ENCODE measurements around the gene PRDM11.
A peak's percentile ranks its signal among the peaks of the same experiment; 100 is the strongest.

PRDM11 gene

DNA sequence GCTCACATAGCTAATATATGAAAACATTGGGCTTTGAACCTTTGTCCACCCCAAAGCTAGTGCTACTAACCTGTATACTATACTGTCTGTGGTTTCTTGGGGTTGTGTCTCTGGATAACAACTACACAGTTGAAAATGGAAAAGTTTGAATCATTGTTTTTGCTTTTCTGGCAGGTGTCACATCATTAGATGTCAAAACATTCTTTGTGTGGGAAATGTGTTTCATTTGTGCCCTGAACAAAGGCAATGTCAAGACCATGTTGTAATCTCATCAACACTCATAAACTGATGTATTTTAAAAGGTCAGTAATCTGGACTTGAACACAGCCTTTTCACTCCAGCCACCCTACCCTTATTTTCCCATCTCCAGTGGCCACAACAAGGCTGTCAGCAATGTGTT is 123.2 kb downstream of the PRDM11 start:
- no peak for DNase-seq

DNA sequence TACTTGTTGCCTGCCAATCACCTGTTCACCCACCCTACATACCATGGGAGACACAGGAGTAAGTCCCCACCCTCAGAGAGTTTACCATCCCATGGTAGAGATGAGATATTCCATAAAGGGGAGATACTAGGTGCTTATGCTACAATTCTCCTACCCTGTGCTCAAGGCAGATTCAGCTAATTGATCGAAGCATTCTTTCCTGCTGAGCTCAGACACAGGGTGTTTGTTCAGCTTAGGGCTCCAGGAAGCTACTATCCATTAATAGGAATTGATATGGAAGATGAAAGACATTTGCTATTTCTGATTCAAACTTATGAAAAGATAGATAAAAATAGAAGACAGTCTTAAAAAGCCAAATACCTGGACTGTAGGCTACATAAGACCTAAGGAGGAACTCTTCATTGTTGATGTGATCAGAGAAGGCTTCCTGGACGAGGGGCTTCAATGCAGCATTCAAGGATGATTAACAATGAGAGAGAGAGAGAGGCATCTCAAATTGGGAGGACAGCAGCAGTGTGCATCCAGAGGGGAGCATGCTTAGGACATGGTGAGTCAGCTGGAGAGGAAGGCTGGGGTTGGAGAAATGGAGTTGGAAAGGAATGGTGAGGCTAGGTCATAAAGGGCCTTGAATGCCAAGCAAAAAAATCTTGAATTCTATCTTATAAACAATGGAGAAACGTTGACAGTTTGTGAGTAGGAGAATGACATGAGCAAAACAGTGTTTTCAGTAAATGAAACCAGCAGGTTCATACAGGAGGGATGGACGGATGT is 124.7 kb downstream of the PRDM11 start:
- DNase-seq: no peak

DNA sequence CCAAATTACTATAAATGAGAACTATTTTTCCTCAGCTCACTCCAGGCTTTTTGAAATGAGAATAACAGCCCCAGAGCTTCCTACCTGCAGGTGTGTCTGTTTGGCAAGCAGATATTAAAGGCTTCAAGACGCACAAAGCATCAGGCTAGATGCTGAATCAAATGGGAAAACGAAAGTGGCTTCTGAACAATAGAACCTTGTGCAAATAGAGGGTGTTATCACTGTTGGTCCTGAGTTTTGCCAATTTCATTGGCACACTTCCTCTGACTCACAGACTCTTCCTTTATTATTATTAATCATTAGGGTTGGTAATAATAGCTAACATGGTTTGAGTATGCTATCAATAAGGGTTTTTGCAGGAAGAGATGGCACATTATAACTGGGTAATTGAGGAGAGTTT is 126.3 kb downstream of the PRDM11 start:
- DNase-seq: no peak

DNA sequence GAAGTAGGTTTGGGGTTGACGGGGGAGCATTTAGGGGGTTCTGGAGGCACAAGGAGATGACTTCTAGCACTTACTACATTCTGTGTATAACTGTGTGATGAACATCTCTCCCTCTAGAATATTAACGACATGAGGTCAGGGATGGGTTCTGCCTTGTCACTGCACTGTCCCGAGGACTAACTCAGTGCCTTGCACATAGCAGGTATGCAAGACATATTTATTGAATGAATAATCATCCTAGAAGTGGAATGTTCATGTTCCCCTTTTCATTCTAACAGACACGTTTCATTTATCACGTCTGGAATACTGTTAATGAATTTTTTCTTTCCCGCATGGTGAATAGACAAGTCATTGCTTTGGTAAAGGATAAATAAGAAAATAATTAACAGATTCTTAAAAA is 127.1 kb downstream of the PRDM11 start:
- no peak for DNase-seq

DNA sequence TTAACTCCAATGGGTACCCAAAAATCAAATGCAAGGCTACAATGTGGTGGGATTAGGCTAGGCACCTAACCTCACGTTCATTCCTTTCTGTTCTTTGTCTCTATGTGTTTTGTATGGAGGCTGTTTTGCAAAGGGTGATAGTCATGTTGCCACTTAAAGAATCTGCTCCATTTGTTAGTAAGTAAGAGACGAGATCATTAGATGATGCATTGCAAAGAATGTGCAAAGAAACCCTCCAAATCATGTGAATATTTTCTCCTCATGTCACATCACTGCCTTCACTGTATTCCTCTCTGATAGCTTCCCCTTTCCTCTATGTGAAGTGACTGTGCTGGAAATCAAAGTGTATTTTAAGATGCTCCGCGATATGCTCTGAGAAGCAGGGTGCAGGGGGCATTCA is 127.8 kb downstream of the PRDM11 start:
- DNase-seq: no peak

- DNase-seq: no peak
Measured at GRCh38 chr11:45275828-45276227, 129.4 kb downstream of the PRDM11 start.

- DNase-seq: no peak
Measured at GRCh38 chr11:45278714-45279113, 132.3 kb downstream of the PRDM11 start.

DNA sequence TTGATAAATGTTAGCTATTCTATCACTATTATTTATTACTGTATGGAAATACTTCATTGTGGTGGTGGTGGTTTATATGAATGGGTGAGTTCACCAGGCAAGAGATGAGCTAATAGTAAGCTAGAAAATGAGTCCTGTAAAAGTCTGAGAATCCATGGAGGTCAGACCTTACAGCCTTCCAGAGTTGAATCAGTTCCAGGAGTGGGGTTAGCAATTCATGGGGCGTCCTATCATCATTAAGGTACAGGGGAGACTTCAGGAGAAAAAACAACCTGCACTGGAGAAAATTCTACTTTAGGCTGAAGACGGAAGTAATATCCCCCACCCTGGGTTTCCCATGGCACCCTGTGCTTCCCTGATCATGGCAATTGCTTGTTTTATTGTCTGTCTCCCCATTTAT is 133.2 kb downstream of the PRDM11 start:
- no peak for DNase-seq

- DNase-seq: peak; percentile 34
Measured at GRCh38 chr11:45280449-45280848, 134.0 kb downstream of the PRDM11 start.

GRCh38 chr11:45282081-45282480 is 135.6 kb downstream of the PRDM11 start:
- DNase-seq: no peak

Measured in NCI-H146 (cell line).